AG10803 (cell line): ENCODE measurements around the gene XPR1.

Experiments
- DNase-seq: peaks from one replicate; pipeline ENCODE4 v3.0.0; 2010; ENCODE audit warnings: low read depth
- H3K4me3 ChIP-seq: 2 replicates; pipeline ENCODE4 v1.5.1; 2011; ENCODE audit warnings: mild to moderate bottlenecking, low read length, control low read depth
- CTCF ChIP-seq: conservative IDR thresholded peaks from 2 replicates; pipeline ENCODE4 v1.5.1; 2011; ENCODE audit warnings: mild to moderate bottlenecking, low read length, control low read depth, inconsistent platforms

The XPR1 gene

GRCh38 chr1:180623579-180624347, 8.1 kb upstream of the XPR1 start:
- DNase-seq, result peak; percentile 39
- no peak overlapping the region for H3K4me3 ChIP-seq
- peak; percentile 53 for TF ChIP-seq CTCF

- no peak for TF ChIP-seq CTCF
- DNase-seq, result no peak
- no peak overlapping the region for H3K4me3 ChIP-seq
Measured at GRCh38 chr1:180626711-180627110, 5.1 kb upstream of the XPR1 start.

GRCh38 chr1:180627411-180627810, 4.4 kb upstream of the XPR1 start:
- peak; percentile 23 for DNase-seq
- TF ChIP-seq CTCF, result no peak
- H3K4me3 ChIP-seq, result no peak overlapping the region

GRCh38 chr1:180628646-180629045, 3.2 kb upstream of the XPR1 start:
- DNase-seq, result no peak
- no peak overlapping the region for H3K4me3 ChIP-seq
- no peak for TF ChIP-seq CTCF

GRCh38 chr1:180630408-180631193, 1.2 kb upstream of the XPR1 start:
- no peak for TF ChIP-seq CTCF
- H3K4me3 ChIP-seq, result no peak overlapping the region
- DNase-seq, result no peak

- TF ChIP-seq CTCF, result no peak
- H3K4me3 ChIP-seq, result no peak overlapping the region
- no peak for DNase-seq
Measured at GRCh38 chr1:180631194-180631765, 542 bp upstream of the XPR1 start.
